HG02588 (cell line): ENCODE data around the gene XPO4.
"Not testable (repeated sequence)": the region's sequence is repeated elsewhere in the genome, so short reads cannot be mapped to it uniquely, and the experiment has no call there.

ENCODE experiments used
- ATAC-seq: cut with Tn5 transposase; IDR thresholded peaks from one replicate; pipeline ENCODE4 v1.9.1; 2021; ENCODE audit warnings: mild to moderate bottlenecking, moderate library complexity; ENCODE audit not compliant: unreplicated experiment

The XPO4 gene

DNA sequence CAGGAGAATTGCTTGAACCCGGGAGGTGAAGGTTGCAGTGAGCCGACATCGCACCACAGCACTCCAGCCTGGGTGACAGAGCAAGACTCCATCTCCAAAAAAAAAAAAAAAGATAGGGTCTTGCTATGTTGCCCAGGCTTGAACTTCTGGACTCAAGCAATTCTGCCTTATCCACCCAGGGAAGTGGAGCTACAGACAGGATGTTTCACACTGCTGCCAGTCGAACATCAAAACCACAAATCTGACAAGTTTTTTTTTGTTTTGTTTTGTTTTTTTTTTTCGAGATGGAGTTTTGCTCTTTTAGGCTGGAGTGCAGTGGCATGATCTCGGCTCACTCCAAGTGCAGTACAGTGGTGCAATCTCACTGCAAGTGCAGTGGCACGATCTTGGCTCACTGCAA lies 10.8 kb downstream of the XPO4 start:
- ATAC-seq: no peak

- no peak for ATAC-seq
These were observed 11.5 kb downstream of the XPO4 start for GRCh38 chr13:20891034-20891433.

DNA sequence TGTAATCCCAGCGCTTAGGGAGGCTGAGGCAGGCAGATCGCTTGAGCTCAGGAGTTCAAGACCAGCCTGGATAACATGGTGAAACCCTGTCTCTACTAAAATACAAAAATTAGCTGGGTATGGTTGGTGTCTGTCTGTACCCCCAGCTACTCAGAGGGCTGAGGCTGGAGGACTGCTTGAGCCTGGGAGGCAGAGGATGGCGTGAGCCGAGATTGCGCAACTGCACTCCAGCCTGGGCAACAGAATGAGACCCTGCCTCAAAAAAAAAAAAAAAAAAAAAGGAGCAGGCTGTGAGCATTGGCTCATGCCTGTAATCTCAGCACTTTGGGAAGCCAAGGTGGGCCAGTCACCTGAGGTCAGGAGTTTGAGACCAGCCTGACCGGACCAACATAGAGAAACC lies 12.0 kb downstream of the XPO4 start:
- ATAC-seq: not testable (repeated sequence)

DNA sequence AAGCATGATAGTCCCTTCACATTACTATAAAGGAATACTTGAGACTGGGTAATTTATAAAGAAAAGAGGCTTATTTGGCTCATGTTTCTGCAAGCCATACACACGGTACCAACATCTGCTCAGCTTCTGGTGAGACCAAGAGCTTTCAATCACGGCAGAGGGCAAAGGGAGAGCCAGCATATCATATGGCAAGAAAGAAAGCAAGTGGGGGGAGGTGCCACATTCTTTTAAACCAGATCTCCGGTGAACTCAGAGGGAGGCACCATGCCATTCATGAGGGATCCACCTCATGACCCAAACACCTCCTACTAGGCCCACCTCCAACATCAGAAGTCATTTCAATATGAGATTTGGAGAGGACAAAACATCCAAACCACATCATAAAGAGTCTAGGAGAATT lies 20.3 kb downstream of the XPO4 start:
- no peak for ATAC-seq

DNA sequence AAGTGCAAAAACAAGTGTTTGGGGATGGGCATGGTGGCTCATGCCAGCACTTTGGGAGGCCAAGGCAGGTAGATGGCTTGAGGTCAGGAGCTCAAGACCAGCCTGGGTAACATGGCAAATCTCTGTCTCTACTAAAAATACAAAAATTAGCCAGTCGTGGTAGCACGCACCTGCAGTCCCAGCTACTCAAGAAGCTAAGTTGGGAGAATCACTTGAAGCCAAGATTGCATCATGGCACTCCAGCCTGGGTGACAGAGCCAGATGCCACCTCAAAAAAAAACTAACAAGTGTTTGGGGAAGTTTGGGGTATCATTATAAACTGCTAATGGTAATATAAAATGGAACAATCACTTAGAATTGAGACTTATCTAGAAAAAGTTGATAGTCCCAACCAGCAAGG lies 24.6 kb downstream of the XPO4 start:
- no peak for ATAC-seq

- ATAC-seq: not testable (repeated sequence)
These were observed 25.7 kb downstream of the XPO4 start for GRCh38 chr13:20876802-20877201.

DNA sequence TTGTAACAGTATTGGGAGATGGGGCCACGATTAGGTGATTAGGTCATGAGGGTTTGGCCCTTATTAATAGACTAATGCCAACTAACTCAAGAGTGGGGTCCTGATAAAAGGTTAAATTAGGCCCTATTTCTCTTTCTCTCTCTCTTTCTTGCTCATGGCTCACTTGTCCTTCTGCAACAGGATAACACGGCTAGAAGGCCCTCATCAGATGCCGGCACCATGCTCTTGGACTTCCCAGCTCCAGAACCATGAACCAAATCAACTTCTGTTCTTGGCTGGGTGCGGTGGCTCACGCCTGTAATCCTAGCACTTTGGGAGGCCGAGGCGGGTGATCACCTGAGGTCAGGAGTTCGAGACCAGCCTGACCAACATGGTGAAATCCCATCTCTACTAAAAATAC lies 28.1 kb downstream of the XPO4 start:
- ATAC-seq: not testable (repeated sequence)

DNA sequence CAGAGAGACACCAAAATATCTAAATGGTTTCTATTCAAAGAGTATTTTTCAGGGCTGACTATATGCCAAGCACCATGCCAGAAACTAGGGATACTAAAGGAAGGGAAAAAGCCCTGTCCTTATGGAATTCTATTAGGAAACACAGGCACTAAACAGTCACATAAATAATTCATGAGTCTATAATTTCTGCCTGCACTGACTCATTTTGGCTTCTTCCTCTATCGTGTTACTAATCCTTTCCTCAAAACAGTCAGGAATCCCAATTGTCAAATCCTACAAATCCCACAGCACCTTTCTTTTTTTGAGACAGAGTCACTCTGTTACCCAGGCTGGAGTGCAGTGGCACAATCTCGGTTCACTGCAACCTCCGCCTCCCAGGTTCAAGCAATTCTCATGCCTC lies 29.2 kb downstream of the XPO4 start:
- no peak for ATAC-seq

DNA sequence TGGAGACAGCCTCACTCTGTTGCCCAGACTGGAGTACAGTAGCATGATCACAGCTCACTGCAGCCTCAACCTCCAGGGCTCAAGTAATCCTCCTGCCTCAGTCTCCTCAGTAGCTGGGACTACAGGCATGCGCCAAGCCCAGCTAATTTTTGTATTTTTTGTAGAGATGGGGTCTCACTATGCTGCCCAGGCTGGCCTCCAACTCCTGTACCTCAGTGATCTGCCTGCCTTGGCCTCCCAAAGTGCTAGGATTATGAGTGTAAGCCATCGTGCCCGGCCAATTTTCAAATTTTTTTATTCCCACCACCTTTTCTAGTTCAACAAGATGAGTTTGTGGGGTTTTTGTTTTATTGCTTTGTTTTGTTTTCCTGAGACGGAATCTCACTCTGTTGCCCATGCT lies 31.7 kb downstream of the XPO4 start:
- no peak for ATAC-seq

- no peak for ATAC-seq
These were observed 33.0 kb downstream of the XPO4 start for GRCh38 chr13:20869540-20869939.

DNA sequence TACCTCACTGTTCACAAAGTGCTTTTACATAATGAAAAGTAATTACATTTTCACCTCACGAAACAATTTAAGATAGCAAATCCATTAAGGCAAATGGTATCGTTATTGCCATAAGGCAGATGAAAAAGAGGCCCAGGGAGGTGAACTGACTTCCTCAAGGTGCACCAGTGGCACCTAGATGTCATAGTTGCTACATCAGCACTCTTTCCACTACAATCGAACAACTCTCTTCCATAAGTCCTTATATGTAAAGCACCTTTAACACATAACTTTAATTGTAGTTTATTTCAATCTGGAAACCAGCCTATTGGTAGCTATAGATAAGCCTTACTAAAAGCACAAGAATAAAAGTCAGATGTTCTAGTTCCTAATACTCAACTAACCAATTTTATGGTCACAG lies 35.1 kb downstream of the XPO4 start:
- ATAC-seq: no peak

GRCh38 chr13:20861666-20862065 lies 40.9 kb downstream of the XPO4 start:
- ATAC-seq: not testable (repeated sequence)

DNA sequence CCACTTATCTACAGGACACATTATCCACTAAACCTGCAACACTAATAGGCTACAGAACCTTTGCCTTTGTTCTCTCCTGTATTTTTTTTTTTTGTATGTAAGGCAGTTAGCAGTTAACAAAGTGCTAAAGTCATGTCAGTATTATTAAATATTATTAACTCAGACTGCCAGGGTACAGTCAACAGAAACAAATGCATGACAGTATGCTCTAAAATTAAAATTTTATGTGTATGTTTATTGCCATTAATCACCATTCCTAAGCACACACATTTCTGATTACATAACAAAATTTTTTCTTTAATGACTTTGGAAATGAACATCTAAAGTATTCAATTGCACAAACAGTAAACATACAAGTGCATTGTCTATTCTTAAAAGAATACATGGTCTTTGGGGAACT lies 41.7 kb downstream of the XPO4 start:
- ATAC-seq: no peak

GRCh38 chr13:20856650-20857049 lies 45.9 kb downstream of the XPO4 start:
- no peak for ATAC-seq

- no peak for ATAC-seq
These were observed 50.6 kb downstream of the XPO4 start for GRCh38 chr13:20851844-20852402.

DNA sequence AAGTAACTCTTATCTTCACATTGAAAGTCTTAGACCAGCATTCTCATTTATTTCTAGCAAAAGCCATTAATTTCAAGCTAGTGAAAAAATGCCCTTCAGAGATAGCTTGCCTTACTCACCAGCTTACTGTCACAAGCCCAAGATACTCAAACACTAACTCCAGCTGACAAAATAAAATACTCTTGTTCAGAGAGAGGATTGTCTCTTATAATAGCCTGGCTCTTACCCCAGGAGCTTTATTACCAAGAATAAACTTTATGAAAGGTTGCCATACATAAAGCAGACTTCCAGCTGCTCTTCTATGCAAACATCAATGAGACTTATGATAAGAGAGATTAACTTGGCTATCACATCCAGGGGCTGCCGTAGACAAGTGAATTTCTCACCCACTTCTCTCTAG lies 53.6 kb downstream of the XPO4 start:
- ATAC-seq: no peak

- ATAC-seq: no peak
These were observed 54.3 kb downstream of the XPO4 start for GRCh38 chr13:20848203-20848602.

DNA sequence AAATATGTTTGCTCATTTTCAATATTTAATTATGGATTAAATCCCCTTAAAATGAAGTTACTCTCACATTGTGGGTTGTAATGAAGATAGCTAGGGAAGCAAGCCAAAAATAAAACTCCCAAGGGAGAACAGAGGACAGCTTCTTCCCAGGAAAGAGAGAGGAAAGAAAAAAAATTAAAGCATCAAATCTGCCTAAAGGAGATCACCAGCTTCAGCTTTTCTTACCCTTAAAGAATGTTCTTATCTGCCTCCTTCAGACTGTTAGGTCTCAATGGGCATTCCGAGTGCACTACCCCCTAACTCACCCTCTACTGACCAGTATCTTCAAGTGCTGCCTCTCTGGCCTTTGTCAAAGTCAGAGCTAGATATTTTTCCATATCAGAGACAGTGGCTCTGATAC lies 55.2 kb downstream of the XPO4 start:
- ATAC-seq: no peak

GRCh38 chr13:20843166-20843565 lies 59.4 kb downstream of the XPO4 start:
- ATAC-seq: no peak

GRCh38 chr13:20840568-20840967 lies 62.0 kb downstream of the XPO4 start:
- no peak for ATAC-seq

DNA sequence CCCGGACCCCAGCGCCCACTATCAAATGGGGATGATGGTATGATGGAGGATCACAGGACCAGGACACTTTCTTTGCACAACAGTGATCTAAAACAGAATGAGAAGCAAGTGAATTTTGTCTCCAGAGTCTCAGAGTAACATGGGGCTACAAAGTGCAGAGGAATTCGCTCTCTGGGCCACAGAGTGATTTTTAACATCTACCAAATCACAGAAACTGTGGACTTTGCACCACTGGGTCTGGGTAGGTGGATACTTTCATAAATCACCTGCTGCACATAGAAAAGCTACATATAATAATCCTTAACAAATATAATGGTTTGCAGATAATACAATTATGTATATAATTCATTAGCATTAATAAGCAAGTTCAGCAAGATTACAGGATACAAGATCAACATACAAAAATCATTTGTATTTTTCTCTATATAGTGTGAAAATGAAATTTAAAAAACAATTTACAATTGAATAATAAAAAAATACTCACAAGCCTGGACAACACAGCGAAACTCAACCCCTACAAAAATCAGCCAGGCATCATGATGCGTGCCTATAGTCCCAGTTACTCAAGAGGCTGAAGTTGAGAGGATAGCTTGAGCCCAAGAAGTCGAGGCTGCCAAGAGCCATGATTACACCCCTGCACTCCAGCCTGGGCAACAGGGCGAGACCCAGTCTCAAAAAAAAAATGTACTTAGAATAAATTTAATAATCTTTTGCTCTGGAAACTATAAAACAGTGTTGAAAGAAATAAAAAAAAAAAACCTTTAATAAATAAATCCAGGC lies 68.5 kb downstream of the XPO4 start:
- no peak for ATAC-seq

DNA sequence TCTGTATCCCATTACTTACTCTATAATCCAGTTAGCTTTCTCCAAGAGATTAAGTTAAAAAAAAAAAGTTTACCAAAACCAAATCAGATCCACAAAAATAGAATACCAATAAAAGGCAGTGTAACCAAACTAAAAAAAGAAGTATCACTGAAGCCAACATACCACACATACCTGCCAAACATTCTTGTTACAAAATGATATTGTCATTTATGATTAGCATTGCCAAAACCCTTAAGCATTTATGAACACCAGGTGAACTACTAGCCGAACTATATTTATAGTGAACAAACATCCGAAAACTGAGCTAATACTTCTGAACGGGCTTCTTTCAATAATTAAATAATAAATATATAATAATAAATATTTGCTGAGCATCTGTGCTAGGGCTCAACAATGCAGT lies 69.7 kb downstream of the XPO4 start:
- no peak for ATAC-seq

DNA sequence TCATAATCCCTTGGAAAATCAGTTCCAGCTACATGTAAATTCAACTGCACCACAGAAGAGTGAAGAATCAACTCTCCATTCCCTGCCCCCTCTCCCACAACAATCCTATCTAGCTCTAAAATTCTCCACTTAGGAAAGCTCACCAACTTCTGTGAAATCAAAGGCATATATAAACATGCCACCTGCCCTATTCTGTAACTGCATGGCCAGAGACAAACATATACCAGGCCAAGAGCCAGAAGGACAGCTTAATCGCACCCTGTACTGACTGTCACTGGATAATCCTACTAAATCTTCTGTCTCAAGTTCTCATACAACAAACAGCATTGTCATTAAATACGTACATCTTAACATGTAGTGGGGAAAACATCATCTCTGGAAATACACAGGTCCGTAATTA lies 70.6 kb downstream of the XPO4 start:
- no peak for ATAC-seq
